Nephron progenitor cell (in vitro differentiated cells): Measurements from ENCODE around the gene MFAP5.
A peak's percentile ranks its signal among the peaks of the same experiment; 100 is the strongest.

ENCODE experiments used
- DNase-seq: peaks from one replicate; pipeline ENCODE4 v3.0.0; 2021
- H3K27ac Mint-ChIP-seq: 2 replicates; pipeline ENCODE4 v1.8.0; 2021; ENCODE audit warnings: mild to moderate bottlenecking, moderate library complexity, mixed read lengths
- H3K27me3 Mint-ChIP-seq: 2 replicates; pipeline ENCODE4 v1.8.0; 2021; ENCODE audit warnings: mild to moderate bottlenecking, low read depth, mixed read lengths; ENCODE audit not compliant: poor library complexity
- H3K36me3 Mint-ChIP-seq: 2 replicates; pipeline ENCODE4 v1.8.0; 2021; ENCODE audit warnings: low read depth, mixed read lengths
- H3K4me1 Mint-ChIP-seq: 2 replicates; pipeline ENCODE4 v1.8.0; 2021; ENCODE audit warnings: mixed read lengths
- H3K4me3 Mint-ChIP-seq: 2 replicates; pipeline ENCODE4 v1.8.0; 2021; ENCODE audit warnings: mild to moderate bottlenecking, moderate library complexity, mixed read lengths
- H3K9me3 Mint-ChIP-seq: 2 replicates; pipeline ENCODE4 v1.8.0; 2021; ENCODE audit warnings: mild to moderate bottlenecking, moderate library complexity, mixed read lengths
- CTCF ChIP-seq: fragments of 200-600 bp; sonication (generic); IDR thresholded peaks from 2 replicates; pipeline ENCODE4 v1.5.0; 2021; ENCODE audit warnings: antibody characterized with exemption

Gene MFAP5

GRCh38 chr12:8680533-8680932 lies 17.9 kb upstream of the MFAP5 start:
- H3K27me3 Mint-ChIP-seq, result no peaks in the 10 kb centered on the region
- H3K9me3 Mint-ChIP-seq, result peaks cover 10% of the 10 kb centered on the region
- H3K27ac Mint-ChIP-seq, result no peak overlapping the region
- no peak for DNase-seq
- H3K4me3 Mint-ChIP-seq, result no peak overlapping the region
- no peaks in the 10 kb centered on the region for H3K36me3 Mint-ChIP-seq
- no peak for TF ChIP-seq CTCF
- H3K4me1 Mint-ChIP-seq, result peaks cover 17% of the 10 kb centered on the region

- no peak overlapping the region for H3K4me3 Mint-ChIP-seq
- no peaks in the 10 kb centered on the region for H3K9me3 Mint-ChIP-seq
- no peaks in the 10 kb centered on the region for H3K36me3 Mint-ChIP-seq
- H3K4me1 Mint-ChIP-seq, result peaks cover 22% of the 10 kb centered on the region
- no peak for DNase-seq
- peaks cover 4% of the 10 kb centered on the region for H3K27me3 Mint-ChIP-seq
- no peak for TF ChIP-seq CTCF
- H3K27ac Mint-ChIP-seq, result no peak overlapping the region
These were observed 16.1 kb upstream of the MFAP5 start for GRCh38 chr12:8678661-8679111.

- H3K9me3 Mint-ChIP-seq, result no peaks in the 10 kb centered on the region
- H3K4me1 Mint-ChIP-seq, result peaks cover 22% of the 10 kb centered on the region
- no peaks in the 10 kb centered on the region for H3K36me3 Mint-ChIP-seq
- no peak for DNase-seq
- H3K27ac Mint-ChIP-seq, result no peak overlapping the region
- peaks cover 4% of the 10 kb centered on the region for H3K27me3 Mint-ChIP-seq
- no peak for TF ChIP-seq CTCF
- H3K4me3 Mint-ChIP-seq, result no peak overlapping the region
These were observed 14.7 kb upstream of the MFAP5 start for GRCh38 chr12:8677362-8677761.

DNA sequence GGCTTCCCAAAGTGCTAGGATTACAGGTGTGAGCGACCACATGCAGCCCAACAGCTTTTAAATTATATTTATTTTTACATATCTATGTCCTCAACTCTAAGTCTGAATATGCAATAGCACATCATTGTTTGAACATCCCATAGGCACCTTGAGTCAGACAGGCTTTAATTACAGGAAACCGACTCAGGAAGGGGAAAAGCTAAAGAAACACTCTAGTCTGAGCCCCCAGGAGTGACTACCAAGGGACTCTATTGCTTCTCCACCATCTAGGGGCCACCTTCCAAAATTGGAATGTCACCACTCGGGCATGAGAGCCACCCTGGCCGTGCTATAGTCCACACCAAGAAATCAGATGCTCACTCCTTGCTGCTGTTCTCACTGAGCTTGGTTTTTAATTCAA lies 14.0 kb upstream of the MFAP5 start:
- DNase-seq, result no peak
- peaks cover 17% of the 10 kb centered on the region for H3K4me1 Mint-ChIP-seq
- peaks cover 5% of the 10 kb centered on the region for H3K36me3 Mint-ChIP-seq
- no peak for TF ChIP-seq CTCF
- H3K27me3 Mint-ChIP-seq, result peaks cover 4% of the 10 kb centered on the region
- peaks cover 6% of the 10 kb centered on the region for H3K9me3 Mint-ChIP-seq
- H3K4me3 Mint-ChIP-seq, result no peak overlapping the region
- H3K27ac Mint-ChIP-seq, result no peak overlapping the region

GRCh38 chr12:8675591-8676036 lies 13.0 kb upstream of the MFAP5 start:
- peaks cover 5% of the 10 kb centered on the region for H3K36me3 Mint-ChIP-seq
- no peak for DNase-seq
- peaks cover 4% of the 10 kb centered on the region for H3K27me3 Mint-ChIP-seq
- H3K4me3 Mint-ChIP-seq, result no peak overlapping the region
- H3K4me1 Mint-ChIP-seq, result peaks cover 11% of the 10 kb centered on the region
- peak overlapping the region; percentile 37 for H3K27ac Mint-ChIP-seq
- TF ChIP-seq CTCF, result no peak
- peaks cover 9% of the 10 kb centered on the region for H3K9me3 Mint-ChIP-seq

GRCh38 chr12:8672381-8672780 lies 9.8 kb upstream of the MFAP5 start:
- H3K27me3 Mint-ChIP-seq, result peaks cover 4% of the 10 kb centered on the region
- H3K4me3 Mint-ChIP-seq, result no peak overlapping the region
- peaks cover 11% of the 10 kb centered on the region for H3K4me1 Mint-ChIP-seq
- peaks cover 10% of the 10 kb centered on the region for H3K36me3 Mint-ChIP-seq
- H3K27ac Mint-ChIP-seq, result no peak overlapping the region
- H3K9me3 Mint-ChIP-seq, result peaks cover 20% of the 10 kb centered on the region
- TF ChIP-seq CTCF, result no peak
- no peak for DNase-seq
